ENCODE measurements around the gene TKFC.
"Not testable (repeated sequence)": the region's sequence is repeated elsewhere in the genome, so short reads cannot be mapped to it uniquely, and the experiment has no call there.

Gene TKFC

DNA sequence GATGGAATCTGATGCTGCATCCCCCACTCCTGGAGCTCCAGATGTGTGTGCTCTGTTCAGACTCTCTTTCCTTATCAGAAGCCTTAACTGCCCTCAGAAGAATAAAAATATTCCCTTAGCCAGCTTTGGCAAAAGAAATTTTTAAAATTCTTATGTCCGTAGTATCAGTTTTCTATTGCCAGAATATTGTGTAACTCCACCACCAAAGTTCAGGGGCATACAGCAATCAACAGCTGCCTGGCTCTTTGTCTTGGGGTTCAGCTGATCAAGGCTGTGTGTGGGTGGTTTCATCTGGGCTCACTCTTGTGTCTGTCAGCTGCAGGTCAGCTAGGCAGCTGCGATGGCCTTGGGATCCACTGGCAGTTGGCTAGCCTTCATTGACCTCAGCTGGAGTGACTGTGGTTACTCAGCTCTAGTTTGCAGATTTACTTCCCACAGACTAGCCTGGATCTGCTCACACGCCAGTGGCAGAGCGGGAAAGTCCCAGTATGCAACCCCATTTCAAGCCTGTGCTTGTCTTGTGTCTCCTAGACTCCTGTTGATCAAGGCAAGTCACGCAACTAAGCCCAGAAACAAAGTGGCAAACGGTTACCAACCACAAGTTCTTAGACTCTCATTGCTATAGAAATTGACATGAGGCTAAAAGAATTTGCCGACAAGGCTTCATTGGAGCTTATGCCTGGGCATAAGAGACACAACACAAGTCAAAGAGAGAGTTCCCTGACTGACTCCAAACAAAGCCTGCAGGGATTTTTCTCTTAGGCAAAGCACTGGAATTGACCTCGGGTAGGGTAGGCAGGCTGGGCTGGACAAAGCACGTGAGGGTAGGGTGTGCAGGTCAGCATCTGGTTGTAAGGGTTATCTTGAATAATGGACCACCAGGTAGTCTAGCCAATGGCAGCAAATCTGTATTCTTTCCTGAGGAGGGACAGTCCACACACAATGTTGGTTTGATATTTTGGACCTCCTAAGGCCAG lies 36.6 kb downstream of the TKFC start:
- DNase-seq (ENCODE audit: low read depth in 2 of 2) = no peak

DNA sequence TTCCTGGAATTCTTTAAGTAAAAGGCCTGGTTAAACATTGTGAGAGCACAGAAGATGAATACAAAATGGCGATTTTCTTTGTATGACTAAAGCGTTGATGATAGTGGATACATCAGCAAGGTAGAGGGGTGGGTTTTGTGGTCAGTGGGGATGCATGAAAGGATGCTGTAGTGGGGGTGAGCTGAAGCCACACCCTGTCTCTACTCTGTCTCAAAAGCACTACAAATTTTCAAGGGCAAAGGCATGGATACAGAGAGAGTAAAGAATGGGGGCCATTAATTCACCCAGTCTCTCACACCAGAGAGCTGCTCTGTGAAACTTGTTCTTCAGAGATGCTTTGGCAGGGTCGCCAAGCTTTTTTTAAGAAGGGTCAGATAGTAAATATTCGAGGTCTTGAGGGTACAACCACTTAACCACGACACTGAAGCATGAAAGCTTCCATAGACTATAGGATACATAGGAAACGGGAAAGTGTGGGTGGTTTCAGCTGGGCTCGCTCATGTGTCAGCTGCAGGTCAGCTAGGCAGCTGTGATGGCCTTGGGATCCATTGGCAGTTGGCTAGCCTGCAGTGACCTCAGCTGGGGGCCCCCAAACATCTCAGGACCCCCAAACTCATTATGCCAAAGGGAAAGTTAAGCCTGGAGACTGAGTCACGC lies 37.4 kb downstream of the TKFC start:
- DNase-seq (ENCODE audit: low read depth in 2 of 2) = no peak

DNA sequence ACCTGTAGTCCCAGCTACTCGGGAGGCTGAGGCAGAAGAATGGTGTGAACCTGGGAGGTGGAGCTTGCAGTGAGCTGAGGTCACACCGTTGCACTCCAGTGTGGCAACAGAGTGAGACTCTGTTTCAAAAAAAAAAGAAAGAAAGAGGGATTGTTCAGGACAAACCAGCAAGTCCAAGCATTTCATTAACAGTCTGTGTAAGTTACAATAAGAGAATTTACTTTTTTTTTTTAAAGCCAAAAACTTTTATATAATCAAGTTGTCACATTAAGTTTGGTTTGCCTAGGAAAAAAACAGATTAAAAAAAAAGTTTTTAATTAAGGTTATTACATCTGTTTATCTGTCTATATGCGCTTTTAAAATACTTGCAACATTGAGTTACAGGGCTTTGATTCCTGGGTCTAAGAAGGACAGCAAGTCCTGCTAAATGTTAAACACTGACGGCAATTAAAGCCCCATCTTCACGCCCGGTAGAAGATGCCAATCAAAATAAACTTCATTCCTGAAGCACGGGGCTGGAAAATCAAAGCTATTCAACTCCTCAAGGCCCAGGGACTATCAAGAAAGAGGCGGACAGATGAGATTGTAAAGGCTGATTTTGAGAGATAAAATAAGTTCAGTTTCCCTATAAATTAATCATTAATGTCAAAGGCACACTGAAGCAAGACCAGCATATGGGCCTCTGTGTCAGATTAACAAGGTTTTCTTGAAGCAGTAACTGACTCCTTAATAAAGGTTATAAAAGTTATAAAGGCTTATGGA lies 39.8 kb downstream of the TKFC start:
- no peak for DNase-seq (ENCODE audit: low read depth in 2 of 2)

DNA sequence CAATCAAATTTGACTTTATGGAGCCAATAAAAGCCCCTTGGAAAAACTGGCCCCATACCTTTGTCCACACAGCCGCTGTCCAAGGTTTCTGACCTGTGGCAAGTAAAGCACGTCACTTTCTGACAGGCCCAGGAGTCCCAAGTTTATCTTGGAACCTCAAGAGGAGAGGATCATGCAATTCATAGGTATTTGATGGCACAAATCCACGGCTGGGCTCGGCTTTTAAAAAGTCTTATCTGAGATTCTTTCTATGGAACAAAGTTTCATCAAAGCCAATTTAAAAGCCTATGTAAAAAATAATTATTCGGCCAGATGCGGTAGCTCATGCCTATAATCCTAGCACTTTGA lies 42.7 kb downstream of the TKFC start:
- DNase-seq (ENCODE audit: low read depth in 2 of 2) = no peak

DNA sequence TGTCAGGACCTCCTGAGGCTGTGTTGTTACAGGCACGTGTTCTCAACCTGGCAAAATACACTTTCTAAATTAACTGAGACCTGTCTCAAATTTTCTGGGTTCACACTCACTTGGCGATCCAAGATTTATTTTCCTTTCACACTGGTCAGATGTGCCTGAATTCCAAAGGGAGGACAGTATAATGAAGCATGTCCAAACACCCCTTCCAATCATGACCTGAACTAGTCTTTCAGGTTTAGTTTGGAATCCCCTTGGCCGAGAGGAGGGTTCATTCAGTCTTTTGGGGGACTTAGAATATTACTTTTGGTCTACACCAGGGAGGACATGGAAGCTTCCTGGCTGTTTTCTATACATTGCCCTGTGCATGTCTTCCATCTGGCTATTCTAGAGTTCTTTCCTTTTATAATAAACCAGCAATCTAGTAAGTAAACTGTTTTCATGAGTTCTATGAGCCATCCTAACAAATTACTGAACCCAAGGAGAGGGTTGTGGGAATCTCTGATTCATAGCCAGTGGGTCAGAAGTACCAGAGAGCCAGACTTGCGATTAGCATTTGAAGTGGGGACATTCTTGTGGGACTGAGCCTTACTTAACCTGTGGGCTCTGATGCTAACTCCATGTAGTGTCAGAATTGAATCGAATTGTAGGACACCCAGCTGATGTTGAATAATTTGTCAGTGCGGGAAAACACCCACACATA lies 44.6 kb downstream of the TKFC start:
- DNase-seq (ENCODE audit: low read depth in 2 of 2) = no peak

DNA sequence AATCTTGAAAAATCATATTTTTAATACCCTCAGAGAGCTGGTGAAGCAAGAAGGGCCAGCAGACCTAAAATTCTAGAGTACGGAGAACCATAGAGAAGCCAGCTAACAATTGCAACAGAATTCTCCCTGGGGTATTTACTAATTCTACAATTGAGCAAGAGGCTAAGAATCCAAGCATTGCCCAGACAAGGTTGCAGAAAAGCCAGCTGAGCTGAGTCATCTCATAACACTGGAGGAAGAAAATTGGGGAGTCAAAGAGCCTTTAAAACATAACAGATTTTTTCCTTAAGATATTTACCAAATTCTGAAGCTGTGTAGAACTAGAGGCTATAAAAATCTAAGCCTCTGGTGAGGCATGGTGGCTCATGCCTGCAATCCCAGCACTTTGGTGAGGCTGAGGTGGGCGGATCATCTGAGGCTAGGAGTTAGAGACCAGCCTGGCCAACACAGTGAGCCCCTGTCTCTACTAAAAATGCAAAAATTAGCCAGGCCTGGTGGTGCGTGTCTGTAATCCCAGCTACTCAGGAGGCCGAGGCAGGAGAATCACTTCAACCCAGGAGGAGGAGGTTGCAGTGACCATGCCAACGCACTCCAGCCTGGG lies 45.8 kb downstream of the TKFC start:
- no peak for DNase-seq (ENCODE audit: low read depth in 2 of 2)

DNA sequence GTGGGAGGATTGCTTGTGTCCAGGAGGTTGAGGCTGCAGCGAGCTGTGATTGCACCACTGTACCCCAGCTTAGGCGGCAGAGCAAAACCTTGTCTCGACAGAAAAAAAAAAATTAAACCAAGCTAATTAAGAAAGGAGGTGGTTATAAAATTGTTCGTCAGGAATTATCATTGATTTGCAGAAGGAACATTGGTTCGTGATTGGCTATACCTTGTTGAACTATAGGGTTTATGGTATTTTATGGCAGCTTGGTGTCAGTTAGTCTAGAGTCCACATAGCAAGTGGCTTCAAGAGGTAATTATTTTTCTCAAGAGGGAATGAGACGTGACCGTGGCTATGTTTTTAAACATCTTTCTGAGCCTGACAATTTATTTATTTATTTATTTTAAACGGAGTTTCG lies 47.9 kb downstream of the TKFC start:
- DNase-seq (ENCODE audit: low read depth in 2 of 2) = no peak

DNA sequence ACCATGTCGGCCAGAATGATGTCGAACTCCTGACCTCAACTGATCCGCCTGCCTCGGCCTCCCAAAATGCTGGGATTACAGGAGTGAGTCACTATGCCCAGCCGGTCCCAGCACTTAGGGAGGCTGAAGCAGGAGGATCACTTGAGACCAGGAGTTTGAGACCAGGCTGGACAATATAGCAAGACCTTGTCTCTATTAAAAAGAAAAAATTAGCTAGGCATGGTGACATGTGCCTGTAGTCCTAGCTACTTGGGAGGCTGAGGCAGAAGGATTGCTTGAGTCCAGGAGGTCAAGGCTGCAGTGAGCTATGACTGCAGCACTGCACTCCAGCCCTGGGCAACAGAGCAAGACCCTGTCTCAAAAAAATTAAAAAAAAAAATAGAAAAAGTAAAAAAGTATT lies 50.8 kb downstream of the TKFC start:
- not testable (repeated sequence) for DNase-seq (ENCODE audit: low read depth in 2 of 2)

DNA sequence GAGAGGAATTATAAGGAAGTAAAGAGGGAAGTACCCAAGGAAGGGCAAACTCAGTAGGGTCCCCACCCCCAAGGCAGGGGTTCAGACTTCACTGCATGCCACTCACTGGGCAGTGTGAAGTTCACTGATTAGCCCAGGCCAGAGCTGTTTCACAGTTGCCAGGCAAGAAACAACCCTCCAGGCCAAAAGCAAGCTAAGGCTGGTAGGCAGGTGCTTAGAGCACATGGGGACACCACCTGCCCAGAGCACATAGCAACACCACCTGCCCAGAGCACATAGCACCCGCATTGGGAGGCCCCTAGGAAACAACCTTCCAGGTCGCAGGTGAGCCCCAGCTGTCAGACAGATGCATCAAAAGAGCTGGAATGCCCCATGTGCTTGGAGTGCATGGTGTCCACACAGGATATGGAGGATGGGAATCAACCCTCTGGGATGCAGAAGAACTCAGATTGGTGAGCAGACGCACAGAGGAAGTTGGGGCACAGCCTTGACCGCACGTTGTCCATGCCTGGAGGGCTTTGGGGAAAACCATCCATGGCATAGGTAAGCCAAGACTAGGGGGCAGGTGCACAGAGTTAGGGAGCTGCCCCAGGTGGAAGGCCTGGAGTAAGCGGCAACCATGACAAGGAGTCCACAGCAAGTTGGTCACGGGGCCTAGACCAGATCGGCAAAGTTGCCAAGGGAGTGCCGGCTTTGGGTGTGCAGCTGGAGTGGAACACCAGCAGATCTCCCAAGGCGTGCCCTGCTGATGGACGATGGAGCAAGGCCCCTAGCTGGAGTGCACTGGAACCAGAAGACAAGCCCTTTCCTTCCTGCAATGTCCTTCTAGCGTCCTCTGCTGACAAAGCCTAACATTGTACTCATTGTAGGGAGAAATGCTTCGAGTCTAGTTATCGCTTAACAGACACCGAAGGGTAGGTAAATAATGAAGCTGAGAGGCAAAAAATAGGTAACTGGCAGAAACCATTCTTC lies 51.5 kb downstream of the TKFC start:
- DNase-seq (ENCODE audit: low read depth in 2 of 2) = no peak

DNA sequence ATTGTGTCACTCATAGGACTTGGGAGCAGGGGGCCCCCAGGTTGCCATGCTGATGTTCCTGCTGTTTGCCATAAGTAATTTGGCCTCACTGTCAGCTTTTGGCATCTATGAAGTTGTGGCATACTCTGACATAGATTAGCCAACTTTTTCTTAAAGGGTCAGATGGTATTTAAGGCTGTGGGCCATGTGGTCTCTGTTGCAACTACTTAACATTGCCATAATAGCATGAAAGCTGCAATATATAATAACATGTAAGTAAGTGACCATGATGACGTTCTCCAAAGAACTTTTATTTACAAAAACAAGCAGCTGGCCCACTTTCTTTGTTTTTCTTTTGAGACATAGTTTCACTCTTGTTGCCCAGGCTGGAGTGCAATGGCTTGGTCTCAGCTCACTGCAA lies 57.1 kb downstream of the TKFC start:
- DNase-seq (ENCODE audit: low read depth in 2 of 2) = no peak

DNA sequence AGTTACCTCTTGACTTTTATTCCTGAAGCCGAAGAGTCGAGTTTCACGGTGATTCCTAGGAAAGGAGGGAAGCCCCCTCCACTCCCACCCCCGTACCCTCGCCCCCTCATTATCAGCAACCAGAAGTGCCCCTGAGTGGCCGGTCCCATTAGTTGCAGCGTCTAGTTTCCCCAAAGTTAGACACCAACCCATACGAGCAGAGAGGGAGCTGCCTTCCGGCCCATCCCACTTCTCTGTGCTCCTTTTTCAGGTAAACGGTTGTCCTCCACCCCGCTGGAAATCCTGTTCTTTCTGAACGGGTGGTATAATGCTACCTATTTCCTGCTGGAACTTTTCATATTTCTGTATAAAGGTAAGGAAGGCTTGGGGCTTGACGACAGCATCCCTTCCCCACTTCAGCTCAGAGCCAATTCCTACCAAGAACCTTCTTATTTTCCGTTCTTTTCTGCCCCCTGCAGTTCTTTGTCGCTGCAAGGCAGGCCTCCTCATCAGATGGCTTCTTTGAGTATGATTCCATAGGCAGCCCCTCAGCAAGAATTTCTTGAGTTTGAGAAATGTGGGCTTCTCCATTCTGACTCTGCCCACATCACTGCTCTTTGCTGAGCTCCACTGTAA lies 60.1 kb downstream of the TKFC start:
- no peak for DNase-seq (ENCODE audit: low read depth in 2 of 2)

Measured in activated CD8-positive, alpha-beta memory T cell treated with anti-CD3 and anti-CD28 coated beads for 4 hours (primary cell).